Gastrocnemius medialis (tissue), 4 donors: Measurements from ENCODE around the gene INPP4A. TPM values are rescaled to one million over a fixed set of nuclear protein-coding genes. Genes with fewer than 3 reads are reported as not detected.

Experiments used
- ATAC-seq, 2 donors: fragments of 150-250 bp; one replicate each; pipeline ENCODE4 v1.9.1; 2016
- DNase-seq, 2 donors: peaks; one replicate each; pipeline ENCODE4 v3.0.0-alpha.2; 2019
- H3K27ac ChIP-seq, 4 donors: fragments of 200-600 bp; sonication (generic); 1 replicate in 1 of 4; 2 replicates in 3 of 4; pipeline ENCODE4 v1.5.1; 2016 to 2018; ENCODE audit warnings: mild to moderate bottlenecking in 2 of 4, moderate library complexity in 1 of 4
- H3K27me3 ChIP-seq, 3 donors: fragments of 200-600 bp; sonication (generic) in 2 of 3; 1 replicate in 1 of 3; 2 replicates in 2 of 3; pipeline versions ENCODE4 v1.5.1 to v1.6.0; 2016 to 2019; ENCODE audit warnings: mild to moderate bottlenecking in 1 of 3, moderate library complexity in 1 of 3
- H3K36me3 ChIP-seq, 2 donors: fragments of 200-600 bp; sonication (generic) in 1 of 2; one replicate each; pipeline ENCODE4 v1.5.1; 2017 to 2018
- H3K4me1 ChIP-seq, 2 donors: fragments of 200-600 bp; sonication (generic) in 1 of 2; one replicate each; pipeline ENCODE4 v1.5.1; 2016 to 2017; ENCODE audit warnings: mild to moderate bottlenecking in 2 of 2
- H3K4me3 ChIP-seq, 4 donors: fragments of 200-600 bp; sonication (generic) in 3 of 4; 1 replicate in 1 of 4; 2 replicates in 3 of 4; pipeline ENCODE4 v1.5.1; 2016 to 2019; ENCODE audit warnings: mild to moderate bottlenecking in 2 of 4
- H3K9me3 ChIP-seq, 3 donors: fragments of 200-600 bp; sonication (generic) in 2 of 3; 1 replicate in 1 of 3; 2 replicates in 2 of 3; pipeline ENCODE4 v1.5.1; 2016 to 2019
- POLR2A ChIP-seq, 2 donors: fragments of 450-650 bp; IDR thresholded peaks; one replicate each; pipeline ENCODE4 v1.6.1; 2017; ENCODE audit warnings: antibody characterized with exemption in 2 of 2, mild to moderate bottlenecking in 2 of 2, moderate library complexity in 2 of 2
- in situ Hi-C, 4 donors: fragments of 200-750 bp; cut with MboI; loops; one replicate each; pipeline versions ENCODE4 v1.15.0 to v1.8.0; 2017; ENCODE audit warnings: low sequenced_read_pairs in 4 of 4
- intact Hi-C: fragments of 100-400 bp; cut with DNase I; formaldehyde crosslinking; loops from one replicate; pipeline ENCODE4 v1.15.1; 2023; ENCODE audit warnings: low total_unique reads
- total RNA-seq, 4 donors: library from RNA; depleted of rRNA; stranded (reverse); fragments of >200 nt; gene quantifications; one replicate each; pipeline versions ENCODE4 v1.1.0 to v1.2.3, GENCODE V29; 2016
- TF ChIP-seq, protein P1 (sequence below), 5 experiments: fragments of 450-650 bp in 3 of 5; fragments of 200-600 bp in 2 of 5; sonication (generic) in 2 of 5; IDR thresholded peaks in 4 of 5; conservative IDR thresholded peaks in 1 of 5; 1 replicate in 4 of 5; 2 replicates in 1 of 5; pipeline ENCODE4 v1.5.1; 2016 to 2019; ENCODE audit warnings: antibody characterized with exemption in 5 of 5, mild to moderate bottlenecking in 3 of 5, moderate library complexity in 3 of 5

INPP4A gene
- total RNA-seq, 4 donors from 2014 or later = 9.8 to 19.6 (median 16.0) TPM

DNA sequence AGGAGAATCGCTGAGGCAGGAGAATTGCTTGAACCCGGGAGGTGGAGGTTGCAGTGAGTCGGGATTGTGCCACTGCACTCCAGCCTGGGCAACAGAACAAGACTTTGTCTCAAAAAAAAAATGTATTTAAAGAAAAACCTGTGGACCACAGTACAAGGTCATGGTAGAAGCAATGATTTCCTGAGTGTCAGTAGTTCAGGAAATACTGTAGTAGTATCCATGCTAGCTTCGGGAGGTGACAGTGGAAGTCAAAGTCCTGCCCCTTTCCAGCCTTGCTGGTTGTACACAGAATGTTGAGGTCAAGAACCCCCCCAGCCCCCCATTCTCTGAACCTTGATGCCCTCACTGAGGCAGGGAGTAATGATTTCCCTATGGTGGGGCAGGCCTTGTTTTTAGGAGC, 56.6 kb downstream of the INPP4A start:
- Histone ChIP-seq H3K36me3 (no peaks in the 10 kb centered on the region), H3K4me3 (no peak overlapping the region), H3K27ac (no peak overlapping the region), H3K4me1 (peaks cover 35 to 44% of the 10 kb centered on the region in 2 donors), H3K9me3 (no peaks in the 10 kb centered on the region), H3K27me3 (no peaks in the 10 kb centered on the region)
- TF ChIP-seq, protein P1, sequence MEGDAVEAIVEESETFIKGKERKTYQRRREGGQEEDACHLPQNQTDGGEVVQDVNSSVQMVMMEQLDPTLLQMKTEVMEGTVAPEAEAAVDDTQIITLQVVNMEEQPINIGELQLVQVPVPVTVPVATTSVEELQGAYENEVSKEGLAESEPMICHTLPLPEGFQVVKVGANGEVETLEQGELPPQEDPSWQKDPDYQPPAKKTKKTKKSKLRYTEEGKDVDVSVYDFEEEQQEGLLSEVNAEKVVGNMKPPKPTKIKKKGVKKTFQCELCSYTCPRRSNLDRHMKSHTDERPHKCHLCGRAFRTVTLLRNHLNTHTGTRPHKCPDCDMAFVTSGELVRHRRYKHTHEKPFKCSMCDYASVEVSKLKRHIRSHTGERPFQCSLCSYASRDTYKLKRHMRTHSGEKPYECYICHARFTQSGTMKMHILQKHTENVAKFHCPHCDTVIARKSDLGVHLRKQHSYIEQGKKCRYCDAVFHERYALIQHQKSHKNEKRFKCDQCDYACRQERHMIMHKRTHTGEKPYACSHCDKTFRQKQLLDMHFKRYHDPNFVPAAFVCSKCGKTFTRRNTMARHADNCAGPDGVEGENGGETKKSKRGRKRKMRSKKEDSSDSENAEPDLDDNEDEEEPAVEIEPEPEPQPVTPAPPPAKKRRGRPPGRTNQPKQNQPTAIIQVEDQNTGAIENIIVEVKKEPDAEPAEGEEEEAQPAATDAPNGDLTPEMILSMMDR (IDR thresholded peaks at IDR 0.05 in 4 of 5, conservative IDR thresholded peaks at IDR 0.05 in 1 of 5) = no peak
- TF ChIP-seq POLR2A (IDR thresholded peaks at IDR 0.05) = no peak
- no peak for ATAC-seq
- intact Hi-C loops = no loop called here
- in situ Hi-C loops = no loop called here
- no peak for DNase-seq

DNA sequence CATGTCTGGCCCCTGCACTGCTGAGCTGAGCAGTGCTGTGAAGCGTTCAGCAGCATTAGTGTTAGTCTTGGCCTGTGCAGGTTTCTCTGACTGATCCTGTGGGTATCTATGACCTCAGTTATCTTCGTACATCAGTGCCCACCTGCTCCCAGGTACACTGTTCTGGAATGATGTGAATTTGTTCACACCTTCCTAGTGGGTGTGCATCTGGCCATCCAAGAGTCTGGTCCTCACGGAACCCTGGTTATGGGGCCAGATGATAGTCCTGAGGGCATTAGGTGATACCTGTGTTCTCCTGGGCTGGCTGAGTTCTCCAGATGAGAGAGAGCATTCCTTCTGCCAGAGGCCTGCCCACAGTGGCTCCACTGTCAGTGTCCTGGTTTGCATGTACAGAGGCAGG, 57.2 kb downstream of the INPP4A start:
- Histone ChIP-seq H3K4me1 (peaks cover 35 to 44% of the 10 kb centered on the region in 2 donors), H3K4me3 (no peak overlapping the region), H3K36me3 (no peaks in the 10 kb centered on the region), H3K27ac (no peak overlapping the region), H3K27me3 (no peaks in the 10 kb centered on the region), H3K9me3 (no peaks in the 10 kb centered on the region)
- intact Hi-C loops (no loop called here), in situ Hi-C loops (no loop called here)
- DNase-seq (no peak), ATAC-seq (no peak)
- TF ChIP-seq POLR2A (IDR thresholded peaks at IDR 0.05) = no peak
- TF ChIP-seq, protein P1 (IDR thresholded peaks at IDR 0.05 in 4 of 5, conservative IDR thresholded peaks at IDR 0.05 in 1 of 5) = no peak

DNA sequence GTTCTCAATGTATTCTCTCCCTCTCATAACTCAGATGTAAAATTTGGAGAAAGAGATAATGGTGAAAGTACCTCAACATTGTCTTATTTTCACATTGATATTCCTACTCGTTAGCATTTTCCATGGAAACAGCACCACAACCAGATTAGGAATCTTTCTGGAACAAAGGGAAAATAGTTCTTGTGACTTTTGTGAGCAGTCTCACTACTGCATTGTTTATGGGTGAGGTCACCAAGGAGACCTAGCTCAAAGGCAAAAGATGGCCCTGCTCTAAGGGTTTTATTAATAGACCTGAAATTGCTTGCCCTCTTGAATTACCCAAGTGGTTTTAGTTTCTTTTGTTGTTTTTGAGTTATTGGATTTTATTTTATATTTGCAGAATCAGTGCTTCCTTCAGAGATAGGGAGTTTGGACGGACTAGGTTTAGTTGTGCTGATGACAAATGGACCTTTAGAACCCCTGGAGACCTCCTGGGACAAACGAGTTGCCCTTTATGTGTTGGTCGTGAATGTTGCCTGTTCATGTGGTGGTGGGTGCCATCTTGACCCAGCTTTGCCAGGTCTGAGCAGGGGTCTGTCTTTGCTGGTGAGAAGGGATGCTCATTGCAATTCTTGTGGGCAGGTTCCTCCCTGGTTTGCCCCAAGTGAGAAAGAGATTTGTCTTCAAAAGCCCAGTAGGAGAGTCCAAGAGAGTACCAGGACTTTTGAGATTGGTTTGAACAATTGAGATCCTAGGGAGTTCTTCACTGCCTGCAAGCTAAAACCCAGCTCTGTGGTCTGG, 58.1 kb downstream of the INPP4A start:
- intact Hi-C loops = no loop called here
- H3K4me3 ChIP-seq = no peak overlapping the region
- no peak for ATAC-seq
- peaks cover 35 to 44% of the 10 kb centered on the region in 2 donors for H3K4me1 ChIP-seq
- in situ Hi-C loops = no loop called here
- TF ChIP-seq, protein P1 (IDR thresholded peaks at IDR 0.05 in 4 of 5, conservative IDR thresholded peaks at IDR 0.05 in 1 of 5) = no peak
- TF ChIP-seq POLR2A (IDR thresholded peaks at IDR 0.05) = no peak
- H3K27me3 ChIP-seq = no peaks in the 10 kb centered on the region
- no peak overlapping the region for H3K27ac ChIP-seq
- no peaks in the 10 kb centered on the region for H3K36me3 ChIP-seq
- H3K9me3 ChIP-seq = no peaks in the 10 kb centered on the region
- DNase-seq = no peak

DNA sequence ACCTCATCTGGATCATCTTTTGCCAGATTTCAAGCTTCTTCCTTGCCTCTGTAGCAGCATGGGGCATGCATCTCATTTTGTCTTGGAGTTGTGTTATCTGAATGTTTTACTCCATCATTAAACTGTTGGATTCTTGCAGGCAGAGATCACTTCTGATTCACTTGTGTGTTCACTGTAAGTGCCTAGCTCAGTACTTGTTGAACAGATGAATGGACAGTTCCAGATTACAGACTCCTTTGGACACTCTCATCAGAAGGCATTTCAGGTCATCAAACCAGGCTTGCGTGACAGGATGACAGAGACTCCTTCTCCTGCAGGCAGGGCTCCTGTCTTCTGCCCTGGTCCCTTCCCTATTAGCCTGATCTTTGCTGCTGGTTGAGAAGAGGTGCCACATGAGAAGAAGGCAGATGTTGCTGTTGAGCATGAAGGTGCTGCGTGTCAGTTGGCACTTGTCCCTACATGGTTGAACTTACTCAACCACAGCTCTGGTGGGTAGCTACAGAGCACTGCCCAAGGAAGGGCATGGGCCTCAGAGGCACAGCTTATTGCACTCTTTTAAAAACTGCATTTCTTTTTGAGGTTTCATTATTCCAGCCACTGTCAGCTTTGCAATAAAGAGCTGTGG, 58.9 kb downstream of the INPP4A start:
- no peak for DNase-seq
- no peak overlapping the region for H3K27ac ChIP-seq
- ATAC-seq = peak in 1 of 2 donors; percentile 18
- no peaks in the 10 kb centered on the region for H3K27me3 ChIP-seq
- peaks cover 35 to 43% of the 10 kb centered on the region in 2 donors for H3K4me1 ChIP-seq
- intact Hi-C loops (no loop called here), in situ Hi-C loops (no loop called here)
- H3K36me3 ChIP-seq = no peaks in the 10 kb centered on the region
- no peak for TF ChIP-seq POLR2A (IDR thresholded peaks at IDR 0.05)
- TF ChIP-seq, protein P1 (IDR thresholded peaks at IDR 0.05 in 4 of 5, conservative IDR thresholded peaks at IDR 0.05 in 1 of 5) = no peak
- no peaks in the 10 kb centered on the region for H3K9me3 ChIP-seq
- H3K4me3 ChIP-seq = no peak overlapping the region
